PC-3 (cell line): Measurements from ENCODE around the gene GJA3. TPM values are rescaled to one million over a fixed set of nuclear protein-coding genes. Genes with fewer than 3 reads are reported as not detected.

Experiments used
- ATAC-seq: fragments of 200-7000 bp; cut with Tn5 transposase; 2 replicates; pipeline ENCODE4 v1.9.1; 2020; ENCODE audit warnings: mild to moderate bottlenecking, moderate library complexity
- BruUV-seq: library from RNA; stranded (reverse); fragments of 400-500 nt; replicated peaks from 2 replicates; lab custom pipeline; 2021; lab: Mats Ljungman, UMichigan
- CTCF ChIA-PET: fragments of 300-600 bp; sonication (Branson Sonifier 250); formaldehyde crosslinking; loops from one replicate; lab custom pipeline; 2022; ENCODE audit warnings: antibody characterized with exemption; lab: Charles Lee
- POLR2A ChIA-PET: fragments of 300-600 bp; sonication (Branson Sonifier 250); formaldehyde crosslinking; loops from one replicate; lab custom pipeline; 2022; ENCODE audit warnings: antibody characterized with exemption; ENCODE audit not compliant: unreplicated experiment; lab: Charles Lee
- DNase-seq: peaks from one replicate; pipeline ENCODE4 v3.0.0-alpha.2; 2015
- H2AFZ ChIP-seq: fragments of 300-600 bp; sonication (generic); 2 replicates; pipeline ENCODE4 v1.6.0; 2016; ENCODE audit warnings: antibody characterized with exemption, low read length
- H3F3A ChIP-seq: fragments of 300-600 bp; sonication (generic); one replicate; pipeline ENCODE4 v1.6.0; 2017; ENCODE audit warnings: antibody characterized with exemption, low read length, control low read depth, mild to moderate bottlenecking; ENCODE audit not compliant: unreplicated experiment
- H3K27ac ChIP-seq: fragments of 300-600 bp; sonication (generic); 2 replicates; pipeline ENCODE4 v1.5.1; 2016; ENCODE audit warnings: mild to moderate bottlenecking, low read length
- H3K27me3 ChIP-seq: fragments of 300-600 bp; sonication (generic); 2 replicates; pipeline ENCODE4 v1.6.1; 2016; ENCODE audit warnings: low read length, mixed read lengths
- H3K36me3 ChIP-seq: fragments of 300-600 bp; sonication (generic); 2 replicates; pipeline ENCODE4 v1.6.1; 2016; ENCODE audit warnings: low read depth, mixed run types, low read length, mixed read lengths
- H3K4me1 ChIP-seq: fragments of 300-600 bp; sonication (generic); 2 replicates; pipeline ENCODE4 v1.5.1; 2016; ENCODE audit warnings: low read length; ENCODE audit not compliant: insufficient read depth
- H3K4me2 ChIP-seq: fragments of 300-600 bp; sonication (generic); 2 replicates; pipeline ENCODE4 v1.6.0; 2016; ENCODE audit warnings: low read length
- H3K4me3 ChIP-seq: fragments of 300-600 bp; sonication (generic); 2 replicates; pipeline ENCODE4 v1.5.1; 2016; ENCODE audit warnings: mild to moderate bottlenecking, low read length, mixed read lengths
- H3K79me2 ChIP-seq: fragments of 300-600 bp; sonication (generic); 2 replicates; pipeline ENCODE4 v1.6.1; 2017; ENCODE audit warnings: low read length, mixed read lengths
- H3K9ac ChIP-seq: fragments of 300-600 bp; sonication (generic); 2 replicates; pipeline ENCODE4 v1.6.0; 2016; ENCODE audit warnings: mild to moderate bottlenecking, low read length
- H3K9me2 ChIP-seq: fragments of 300-600 bp; sonication (generic); replicated peaks from 2 replicates; pipeline ENCODE4 v1.6.1; 2016; ENCODE audit warnings: mixed run types, low read length, mixed read lengths
- H3K9me3 ChIP-seq: fragments of 300-600 bp; sonication (generic); 2 replicates; pipeline ENCODE4 v1.6.1; 2016; ENCODE audit warnings: low read length, mixed read lengths
- H4K20me1 ChIP-seq: fragments of 300-600 bp; sonication (generic); 2 replicates; pipeline ENCODE4 v1.6.1; 2016; ENCODE audit warnings: low read length, mixed read lengths
- CTCF ChIP-seq: fragments of 300-600 bp; sonication (generic); conservative IDR thresholded peaks from 2 replicates; pipeline ENCODE4 v1.5.1; 2017; ENCODE audit warnings: antibody characterized with exemption, low read depth, mild to moderate bottlenecking, low read length
- EZH2 ChIP-seq: fragments of 300-600 bp; sonication (generic); IDR thresholded peaks from one replicate; pipeline ENCODE4 v1.6.1; 2017; ENCODE audit warnings: antibody characterized with exemption, mild to moderate bottlenecking, low read length; ENCODE audit not compliant: unreplicated experiment
- EZH2phosphoT487 ChIP-seq: fragments of 300-600 bp; sonication (generic); IDR thresholded peaks from 2 replicates; pipeline ENCODE4 v1.6.1; 2018; ENCODE audit warnings: mild to moderate bottlenecking, antibody characterized with exemption, low read length, borderline replicate concordance
- intact Hi-C: fragments of 100-400 bp; cut with micrococcal nuclease; formaldehyde crosslinking; loops from 2 replicates; pipeline ENCODE4 v1.9.0; 2023
- total RNA-seq: library from RNA; depleted of rRNA; stranded (reverse); fragments of >200 nt; gene quantifications from 2 replicates; pipeline ENCODE4 v1.2.3, GENCODE V29; 2014

GJA3 gene
- total RNA-seq, 1 experiment from 2014 or later: 0.55 TPM

DNA sequence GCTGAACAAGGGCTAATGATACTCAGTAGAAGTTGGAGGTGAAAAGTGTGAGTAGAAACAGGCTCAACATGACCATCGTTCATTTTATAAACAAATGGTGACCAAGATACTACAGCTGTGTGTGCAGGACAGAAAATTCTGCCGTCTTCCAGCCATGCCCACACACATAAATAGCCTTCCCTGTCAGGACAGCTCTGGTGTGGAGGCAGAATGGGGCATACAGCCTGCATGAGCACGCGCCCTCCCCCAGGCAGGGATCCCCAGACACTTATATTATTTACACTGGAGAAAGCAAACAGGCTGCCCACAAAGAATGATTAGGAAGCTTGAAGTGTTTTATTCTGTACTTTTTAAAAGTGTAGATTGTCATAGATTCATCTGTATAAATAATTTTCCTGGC is 20.4 kb downstream of the GJA3 start:
- Histone ChIP-seq H3K79me2 (no peaks in the 10 kb centered on the region), H3K9me3 (no peaks in the 10 kb centered on the region), H3K9me2 (no peaks in the 10 kb centered on the region), H3K27me3 (no peaks in the 10 kb centered on the region), H3K4me1 (no peaks in the 10 kb centered on the region), H3K4me3 (no peak overlapping the region), H3K36me3 (no peaks in the 10 kb centered on the region), H3K4me2 (no peak overlapping the region), H3F3A (no peaks in the 10 kb centered on the region), H2AFZ (no peak overlapping the region), H3K27ac (no peak overlapping the region), H4K20me1 (no peaks in the 10 kb centered on the region), H3K9ac (no peak overlapping the region)
- DNase-seq (no peak), ATAC-seq (no peak)
- intact Hi-C loops: no loop called here
- ChIA-PET CTCF (interaction anchor here (0.5 kb wide), 1 partner anchor 12 kb away, joined by 3 read pairs; no protein-coding TSS in a partner anchor), POLR2A (no interaction called here)
- TF ChIP-seq EZH2phosphoT487 (no peak), CTCF (no peak), EZH2 (no peak)
- BruUV-seq: no TSS peak

DNA sequence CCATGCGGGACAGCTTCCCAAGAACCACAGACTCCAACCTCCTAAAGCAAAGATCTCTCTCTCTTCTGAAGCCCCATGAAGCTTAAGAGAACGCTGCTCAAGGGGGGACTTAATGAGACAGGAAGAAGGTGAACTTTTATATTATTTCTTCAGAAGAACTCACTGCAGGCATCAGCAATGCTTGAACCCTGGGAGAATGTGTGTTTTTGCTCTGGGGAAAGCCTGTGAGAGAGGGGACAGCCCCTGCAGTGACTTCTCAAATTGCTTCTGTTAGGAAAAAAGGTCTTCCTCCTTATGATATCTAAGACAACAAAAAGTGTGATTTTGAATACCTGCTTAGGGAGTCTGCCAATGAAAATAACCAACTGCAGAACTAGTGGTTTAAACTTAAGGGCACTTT is 23.0 kb downstream of the GJA3 start:
- CTCF ChIA-PET: interaction anchor here (0.6 kb wide), 1 partner anchor 17 kb away, joined by 3 read pairs; no protein-coding TSS in a partner anchor
- no peak overlapping the region for H3K4me2 ChIP-seq
- H3K4me1 ChIP-seq: no peaks in the 10 kb centered on the region
- H3K9me3 ChIP-seq: no peaks in the 10 kb centered on the region
- TF ChIP-seq EZH2 (no peak), EZH2phosphoT487 (no peak), CTCF (no peak)
- H3K36me3 ChIP-seq: no peaks in the 10 kb centered on the region
- H3K9ac ChIP-seq: no peak overlapping the region
- H3F3A ChIP-seq: no peaks in the 10 kb centered on the region
- H3K79me2 ChIP-seq: no peaks in the 10 kb centered on the region
- intact Hi-C loops: no loop called here
- no peak for ATAC-seq
- H3K9me2 ChIP-seq: no peaks in the 10 kb centered on the region
- POLR2A ChIA-PET: no interaction called here
- no TSS peak for BruUV-seq
- no peaks in the 10 kb centered on the region for H3K27me3 ChIP-seq
- no peak for DNase-seq
- H3K4me3 ChIP-seq: no peak overlapping the region
- H4K20me1 ChIP-seq: no peaks in the 10 kb centered on the region
- H3K27ac ChIP-seq: no peak overlapping the region
- H2AFZ ChIP-seq: no peak overlapping the region

GRCh38 chr13:20136781-20137703 is 23.8 kb downstream of the GJA3 start:
- Histone ChIP-seq H3K9ac (no peak overlapping the region), H3K27me3 (no peaks in the 10 kb centered on the region), H3K4me3 (no peak overlapping the region), H3K9me2 (no peaks in the 10 kb centered on the region), H3K79me2 (no peaks in the 10 kb centered on the region), H4K20me1 (no peaks in the 10 kb centered on the region), H3K27ac (no peak overlapping the region), H3K36me3 (no peaks in the 10 kb centered on the region), H3K4me2 (no peak overlapping the region), H3K9me3 (no peaks in the 10 kb centered on the region), H3K4me1 (no peaks in the 10 kb centered on the region), H3F3A (no peaks in the 10 kb centered on the region), H2AFZ (no peak overlapping the region)
- intact Hi-C loops: no loop called here
- POLR2A ChIA-PET: no interaction called here
- TF ChIP-seq EZH2phosphoT487: no peak
- peak; percentile 40 for TF ChIP-seq CTCF
- no peak for TF ChIP-seq EZH2
- no peak for ATAC-seq
- BruUV-seq: no TSS peak
- CTCF ChIA-PET: no interaction called here
- no peak for DNase-seq
